Measurements from ENCODE around the gene BABAM2.

The BABAM2 gene

GRCh38 chr2:28279371-28279770 lies 388.8 kb downstream of the BABAM2 start:
- no peak overlapping the region for H3K9ac ChIP-seq
- H3K79me2 ChIP-seq: no peaks in the 10 kb centered on the region
- TF ChIP-seq, protein P1, sequence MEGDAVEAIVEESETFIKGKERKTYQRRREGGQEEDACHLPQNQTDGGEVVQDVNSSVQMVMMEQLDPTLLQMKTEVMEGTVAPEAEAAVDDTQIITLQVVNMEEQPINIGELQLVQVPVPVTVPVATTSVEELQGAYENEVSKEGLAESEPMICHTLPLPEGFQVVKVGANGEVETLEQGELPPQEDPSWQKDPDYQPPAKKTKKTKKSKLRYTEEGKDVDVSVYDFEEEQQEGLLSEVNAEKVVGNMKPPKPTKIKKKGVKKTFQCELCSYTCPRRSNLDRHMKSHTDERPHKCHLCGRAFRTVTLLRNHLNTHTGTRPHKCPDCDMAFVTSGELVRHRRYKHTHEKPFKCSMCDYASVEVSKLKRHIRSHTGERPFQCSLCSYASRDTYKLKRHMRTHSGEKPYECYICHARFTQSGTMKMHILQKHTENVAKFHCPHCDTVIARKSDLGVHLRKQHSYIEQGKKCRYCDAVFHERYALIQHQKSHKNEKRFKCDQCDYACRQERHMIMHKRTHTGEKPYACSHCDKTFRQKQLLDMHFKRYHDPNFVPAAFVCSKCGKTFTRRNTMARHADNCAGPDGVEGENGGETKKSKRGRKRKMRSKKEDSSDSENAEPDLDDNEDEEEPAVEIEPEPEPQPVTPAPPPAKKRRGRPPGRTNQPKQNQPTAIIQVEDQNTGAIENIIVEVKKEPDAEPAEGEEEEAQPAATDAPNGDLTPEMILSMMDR (IDR thresholded peaks at IDR 0.05): no peak
- no peaks in the 10 kb centered on the region for H3K36me3 ChIP-seq (ENCODE audit: control insufficient read depth, insufficient read depth, low read length)
- H3K4me3 ChIP-seq (ENCODE audit: low read depth, low read length): no peak overlapping the region
- H2AFZ ChIP-seq: no peak overlapping the region
- no peak overlapping the region for H3K4me2 ChIP-seq (ENCODE audit: low read length)
- no peaks in the 10 kb centered on the region for H3K4me1 ChIP-seq
- H3K27me3 ChIP-seq (ENCODE audit: control insufficient read depth, insufficient read depth, low read length): no peaks in the 10 kb centered on the region
- H3K9me3 ChIP-seq (ENCODE audit: control insufficient read depth, low read length): no peaks in the 10 kb centered on the region
- H3K27ac ChIP-seq: no peak overlapping the region

DNA sequence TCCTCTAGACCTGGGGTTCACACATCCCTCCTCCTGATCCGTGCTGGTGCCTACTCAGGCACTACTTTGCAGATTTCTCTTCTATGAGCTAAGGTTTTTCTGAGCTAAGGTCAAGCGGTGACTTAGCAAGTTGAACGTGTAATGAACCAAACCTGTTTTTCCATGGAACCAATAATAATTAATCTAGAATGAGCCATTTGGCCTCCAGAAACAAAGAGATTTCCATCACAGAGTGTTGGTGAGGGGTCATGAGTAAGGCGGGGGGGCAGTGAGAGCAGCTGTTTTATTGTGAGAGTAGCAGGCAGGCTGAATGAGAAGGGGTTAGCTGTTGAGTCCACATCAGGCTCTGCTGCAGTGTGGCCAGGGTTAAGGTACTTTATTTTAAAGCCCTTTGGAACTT lies 390.1 kb downstream of the BABAM2 start:
- H3K9me3 ChIP-seq (ENCODE audit: control insufficient read depth, low read length): no peaks in the 10 kb centered on the region
- H3K4me3 ChIP-seq (ENCODE audit: low read depth, low read length): no peak overlapping the region
- H3K79me2 ChIP-seq: no peaks in the 10 kb centered on the region
- H2AFZ ChIP-seq: no peak overlapping the region
- H3K36me3 ChIP-seq (ENCODE audit: control insufficient read depth, insufficient read depth, low read length): no peaks in the 10 kb centered on the region
- TF ChIP-seq, protein P1 (IDR thresholded peaks at IDR 0.05): no peak
- no peaks in the 10 kb centered on the region for H3K27me3 ChIP-seq (ENCODE audit: control insufficient read depth, insufficient read depth, low read length)
- no peak overlapping the region for H3K27ac ChIP-seq
- H3K9ac ChIP-seq: no peak overlapping the region
- no peak overlapping the region for H3K4me2 ChIP-seq (ENCODE audit: low read length)
- H3K4me1 ChIP-seq: no peaks in the 10 kb centered on the region

GRCh38 chr2:28281739-28282138 lies 391.2 kb downstream of the BABAM2 start:
- H3K27ac ChIP-seq: no peak overlapping the region
- TF ChIP-seq, protein P1 (IDR thresholded peaks at IDR 0.05): no peak
- H3K4me1 ChIP-seq: no peaks in the 10 kb centered on the region
- H3K36me3 ChIP-seq (ENCODE audit: control insufficient read depth, insufficient read depth, low read length): no peaks in the 10 kb centered on the region
- H3K4me3 ChIP-seq (ENCODE audit: low read depth, low read length): no peak overlapping the region
- no peaks in the 10 kb centered on the region for H3K79me2 ChIP-seq
- no peaks in the 10 kb centered on the region for H3K27me3 ChIP-seq (ENCODE audit: control insufficient read depth, insufficient read depth, low read length)
- no peak overlapping the region for H3K9ac ChIP-seq
- no peak overlapping the region for H2AFZ ChIP-seq
- H3K9me3 ChIP-seq (ENCODE audit: control insufficient read depth, low read length): no peaks in the 10 kb centered on the region
- H3K4me2 ChIP-seq (ENCODE audit: low read length): no peak overlapping the region

DNA sequence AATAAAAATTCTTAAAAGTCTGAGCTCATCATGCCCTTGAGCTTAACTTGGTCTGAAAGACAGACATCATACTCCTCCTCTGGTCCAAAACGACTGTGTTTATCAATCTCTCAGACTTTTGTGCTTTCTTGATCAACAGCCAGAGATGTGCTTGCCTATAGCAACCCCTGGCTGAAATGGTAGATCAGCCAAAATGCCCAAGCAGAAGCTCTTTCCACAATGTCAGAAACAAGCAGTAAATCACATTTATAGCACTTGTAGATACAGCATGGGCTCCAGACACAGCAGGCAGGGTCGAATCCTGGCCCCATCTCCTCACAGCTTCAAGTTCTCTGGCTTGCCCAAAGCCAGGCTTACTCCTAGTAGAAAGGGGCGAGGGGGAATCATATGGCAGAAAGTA lies 391.7 kb downstream of the BABAM2 start:
- Histone ChIP-seq H3K9me3 (ENCODE audit: control insufficient read depth, low read length) (no peaks in the 10 kb centered on the region), H3K9ac (no peak overlapping the region), H3K79me2 (no peaks in the 10 kb centered on the region), H3K36me3 (ENCODE audit: control insufficient read depth, insufficient read depth, low read length) (no peaks in the 10 kb centered on the region), H3K27ac (no peak overlapping the region), H3K4me2 (ENCODE audit: low read length) (no peak overlapping the region), H3K27me3 (ENCODE audit: control insufficient read depth, insufficient read depth, low read length) (no peaks in the 10 kb centered on the region), H3K4me1 (no peaks in the 10 kb centered on the region), H3K4me3 (ENCODE audit: low read depth, low read length) (no peak overlapping the region), H2AFZ (no peak overlapping the region)
- TF ChIP-seq, protein P1 (IDR thresholded peaks at IDR 0.05): no peak

GRCh38 chr2:28282861-28283646 lies 392.5 kb downstream of the BABAM2 start:
- no peaks in the 10 kb centered on the region for H3K27me3 ChIP-seq (ENCODE audit: control insufficient read depth, insufficient read depth, low read length)

More at GRCh38 chr2:28282861-28283646, 392.5 kb downstream of the BABAM2 start:
- H3K4me3 ChIP-seq (ENCODE audit: low read depth, low read length): no peak overlapping the region
- H2AFZ ChIP-seq: no peak overlapping the region
- no peaks in the 10 kb centered on the region for H3K79me2 ChIP-seq
- no peaks in the 10 kb centered on the region for H3K4me1 ChIP-seq
- H3K4me2 ChIP-seq (ENCODE audit: low read length): no peak overlapping the region
- H3K27ac ChIP-seq: no peak overlapping the region
- no peaks in the 10 kb centered on the region for H3K9me3 ChIP-seq (ENCODE audit: control insufficient read depth, low read length)
- H3K36me3 ChIP-seq (ENCODE audit: control insufficient read depth, insufficient read depth, low read length): no peaks in the 10 kb centered on the region
- H3K9ac ChIP-seq: no peak overlapping the region
- TF ChIP-seq, protein P1 (IDR thresholded peaks at IDR 0.05): no peak

All from parathyroid adenoma (tissue), 2 donors.